ENCODE results near the gene RPS6KA2. TPM values are rescaled to one million over a fixed set of nuclear protein-coding genes. Genes with fewer than 3 reads are reported as not detected.

RPS6KA2 gene
- total RNA-seq, 4 donors from 2014 or later: 43.9 to 161 (median 82.7) TPM

GRCh38 chr6:166489301-166490155 lies 137.5 kb downstream of the RPS6KA2 start:
- no peak for TF ChIP-seq CTCF (IDR thresholded peaks at IDR 0.05; ENCODE audit: low read depth)

DNA sequence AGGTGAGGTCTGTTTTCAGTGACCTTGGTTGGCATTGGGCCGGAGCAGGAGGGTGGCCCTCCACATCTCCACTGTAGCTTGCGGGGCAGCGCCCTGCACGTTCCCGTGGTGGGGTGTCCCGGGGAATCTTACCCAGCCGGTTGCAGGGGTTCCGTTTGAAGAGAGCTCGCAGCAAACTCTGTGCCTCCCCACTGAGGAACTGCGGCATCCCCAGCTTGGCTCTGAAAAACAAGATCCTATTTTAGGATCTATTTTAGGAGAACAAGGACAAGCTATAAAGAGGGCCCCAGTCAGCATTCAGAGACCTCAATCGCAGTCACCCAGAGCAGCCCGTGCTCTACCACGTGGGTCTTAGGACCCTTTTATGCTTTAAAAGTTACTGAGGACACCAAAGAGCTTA lies 138.3 kb downstream of the RPS6KA2 start:
- no peak for TF ChIP-seq CTCF (IDR thresholded peaks at IDR 0.05; ENCODE audit: low read depth)

DNA sequence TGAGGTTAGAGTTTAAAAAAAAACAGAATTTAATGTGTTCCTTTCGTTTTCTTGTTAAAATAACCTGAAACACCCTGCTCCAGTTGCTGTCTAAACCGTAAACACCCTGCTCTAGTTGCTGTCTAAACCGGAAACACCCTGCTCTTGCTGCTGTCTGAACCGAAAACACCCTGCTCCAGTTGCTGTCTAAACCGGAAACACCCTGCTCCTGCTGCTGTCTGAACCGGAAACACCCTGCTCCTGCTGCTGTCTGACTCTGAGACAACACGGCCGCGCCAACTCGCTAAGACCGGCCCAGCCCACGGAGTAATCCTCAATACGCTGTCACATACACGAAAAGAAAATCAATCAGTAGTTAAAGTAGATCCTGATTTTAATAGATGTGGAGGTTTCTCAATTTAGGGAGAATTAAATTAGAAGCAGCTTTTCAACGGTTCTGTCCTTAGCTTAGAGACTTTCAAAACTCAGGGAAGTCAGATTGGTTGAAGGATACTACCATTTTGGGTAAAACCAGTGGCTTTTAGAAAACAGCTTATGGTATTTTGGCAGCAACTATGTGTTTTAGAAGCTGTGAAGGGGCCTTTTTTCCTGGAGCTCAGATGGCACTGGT lies 138.9 kb downstream of the RPS6KA2 start:
- TF ChIP-seq CTCF (IDR thresholded peaks at IDR 0.05; ENCODE audit: low read depth): no peak

GRCh38 chr6:166487148-166487547 lies 139.9 kb downstream of the RPS6KA2 start:
- TF ChIP-seq CTCF (IDR thresholded peaks at IDR 0.05; ENCODE audit: low read depth): no peak

GRCh38 chr6:166486536-166486880 lies 140.5 kb downstream of the RPS6KA2 start:
- no peak for TF ChIP-seq CTCF (IDR thresholded peaks at IDR 0.05; ENCODE audit: low read depth)

DNA sequence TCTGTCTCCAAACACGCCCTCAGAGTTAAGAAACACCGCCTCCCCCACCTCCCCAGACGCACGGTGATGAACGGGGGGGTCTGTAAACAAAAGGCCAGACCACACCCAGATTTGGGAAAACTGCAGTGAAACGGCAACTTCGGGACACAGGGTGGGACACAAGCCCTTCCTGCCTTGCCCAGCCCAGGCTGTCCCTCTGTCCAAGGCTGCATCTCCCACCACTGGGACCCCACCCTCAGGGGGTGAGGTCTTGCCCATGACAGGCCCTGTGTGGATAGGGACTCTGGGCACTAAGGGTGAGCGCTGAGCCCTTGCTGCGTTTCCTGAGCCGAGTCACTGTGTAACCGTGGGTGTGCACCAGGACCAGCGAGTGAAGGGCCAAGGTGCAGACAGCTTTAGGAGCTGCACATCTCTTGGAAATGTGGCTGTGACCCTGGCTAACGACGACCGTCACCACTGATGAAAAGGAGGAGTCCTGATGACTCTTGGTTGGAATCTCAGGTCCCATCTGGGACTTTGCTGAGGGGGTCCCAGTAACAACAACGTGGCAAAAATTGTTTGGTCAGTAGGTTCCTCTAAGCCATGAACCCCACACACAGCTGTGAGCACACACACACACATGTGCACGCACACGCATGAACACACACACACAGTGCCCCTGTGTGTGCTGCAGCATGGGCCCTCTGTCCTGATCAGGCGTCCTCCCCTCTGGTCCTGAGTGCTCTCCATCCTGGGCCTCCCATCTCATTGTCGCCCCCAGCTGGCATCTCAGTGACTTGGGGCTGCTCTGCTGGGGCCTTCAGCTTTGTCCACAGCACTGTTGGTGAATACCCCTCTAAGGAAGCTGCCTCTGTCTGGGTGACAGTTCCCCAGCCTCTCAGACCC lies 141.2 kb downstream of the RPS6KA2 start:
- no peak for TF ChIP-seq CTCF (IDR thresholded peaks at IDR 0.05; ENCODE audit: low read depth)

- no peak for TF ChIP-seq CTCF (IDR thresholded peaks at IDR 0.05; ENCODE audit: low read depth)
These were observed 142.2 kb downstream of the RPS6KA2 start for GRCh38 chr6:166484863-166485262.

Measured in subcutaneous adipose tissue (tissue), 4 donors.